ENCODE results near the gene CDCA7.

The CDCA7 gene

GRCh38 chr2:173388795-173389194 is 34.1 kb downstream of the CDCA7 start:
- no peak for DNase-seq (ENCODE audit: low read depth, low spot score)
- ChIA-PET CTCF (interaction anchor here (1.6 to 3.6 kb wide), 2 partner anchors 9 to 14 kb away, joined by 4 to 22 read pairs; no protein-coding TSS in a partner anchor), POLR2A (no interaction called here)
- H3K4me3 ChIP-seq (ENCODE audit: low read depth, low read length): no peak overlapping the region
- TF ChIP-seq CTCF (IDR thresholded peaks at IDR 0.05; ENCODE audit: insufficient read depth, low read length, missing control alignments): no peak

DNA sequence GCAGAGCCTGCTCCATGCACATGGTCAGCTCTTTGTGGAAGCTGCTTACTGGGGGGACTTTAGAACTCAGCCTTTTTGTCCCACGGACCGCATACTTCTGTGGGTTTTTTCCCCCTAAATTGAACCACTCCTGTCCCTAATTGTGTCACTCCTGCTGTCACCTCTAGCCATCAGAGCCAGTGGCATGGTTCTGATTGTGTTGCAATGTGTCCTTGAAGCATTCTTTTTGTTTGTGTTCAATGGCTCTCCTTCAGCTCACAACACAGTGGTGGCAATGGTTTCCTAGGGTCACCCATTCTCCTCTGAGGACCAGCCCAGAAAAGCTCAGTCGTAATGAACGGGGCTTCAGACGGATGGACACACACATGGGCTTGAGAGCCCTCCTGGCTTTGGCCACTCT is 35.4 kb downstream of the CDCA7 start:
- ChIA-PET CTCF (interaction anchor here (0.9 to 3.6 kb wide), 2 partner anchors 13 to 363 kb away, joined by 3 to 22 read pairs; no protein-coding TSS in a partner anchor), POLR2A (interaction anchor here (0.6 kb wide), 1 partner anchor 660 kb away, joined by 3 read pairs; no protein-coding TSS in a partner anchor)
- no peak overlapping the region for H3K4me3 ChIP-seq (ENCODE audit: low read depth, low read length)
- no peak for DNase-seq (ENCODE audit: low read depth, low spot score)
- TF ChIP-seq CTCF (IDR thresholded peaks at IDR 0.05; ENCODE audit: insufficient read depth, low read length, missing control alignments): no peak

GRCh38 chr2:173392731-173393130 is 38.1 kb downstream of the CDCA7 start:
- no peak for DNase-seq (ENCODE audit: low read depth, low spot score)
- ChIA-PET POLR2A (no interaction called here), CTCF (interaction anchor here (0.9 to 3.6 kb wide), 2 partner anchors 10 kb away, joined by 5 to 22 read pairs; no protein-coding TSS in a partner anchor)
- H3K4me3 ChIP-seq (ENCODE audit: low read depth, low read length): no peak overlapping the region
- TF ChIP-seq CTCF (IDR thresholded peaks at IDR 0.05; ENCODE audit: insufficient read depth, low read length, missing control alignments): no peak

DNA sequence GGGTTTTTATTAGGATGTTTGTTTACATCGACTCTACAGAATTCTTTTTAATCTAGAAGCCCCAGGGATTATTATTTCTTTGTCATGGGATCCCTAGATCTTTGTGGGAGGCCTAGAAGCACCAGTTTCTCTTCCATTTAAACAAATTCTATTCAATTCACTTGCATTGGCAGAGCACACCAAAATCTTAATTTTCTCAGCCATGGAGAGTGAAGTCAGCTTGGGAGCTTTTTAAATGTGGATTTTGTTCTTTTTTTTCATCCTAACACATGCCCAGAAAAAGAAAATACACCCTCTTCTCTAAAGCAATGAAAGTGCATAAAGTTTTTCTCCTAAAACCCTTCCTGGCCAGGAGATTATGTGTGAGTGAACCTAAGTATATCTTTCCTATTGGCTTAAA is 38.5 kb downstream of the CDCA7 start:
- TF ChIP-seq CTCF (IDR thresholded peaks at IDR 0.05; ENCODE audit: insufficient read depth, low read length, missing control alignments): no peak
- no peak overlapping the region for H3K4me3 ChIP-seq (ENCODE audit: low read depth, low read length)
- DNase-seq (ENCODE audit: low read depth, low spot score): no peak
- ChIA-PET CTCF (interaction anchor here (0.9 to 1.2 kb wide), 2 partner anchors 10 to 14 kb away, joined by 3 to 5 read pairs; no protein-coding TSS in a partner anchor), POLR2A (no interaction called here)

- CTCF ChIA-PET: interaction anchor here (0.9 to 1.2 kb wide), 2 partner anchors 9 to 14 kb away, joined by 3 to 5 read pairs; no protein-coding TSS in a partner anchor
- H3K4me3 ChIP-seq (ENCODE audit: low read depth, low read length): no peak overlapping the region
- POLR2A ChIA-PET: no interaction called here
- no peak for TF ChIP-seq CTCF (IDR thresholded peaks at IDR 0.05; ENCODE audit: insufficient read depth, low read length, missing control alignments)
- DNase-seq (ENCODE audit: low read depth, low spot score): no peak
Observed at GRCh38 chr2:173393636-173394035, 39.0 kb downstream of the CDCA7 start.

GRCh38 chr2:173394091-173394974 is 39.7 kb downstream of the CDCA7 start:
- DNase-seq (ENCODE audit: low read depth, low spot score): no peak
- ChIA-PET CTCF (interaction anchor here (1.0 to 1.9 kb wide), 4 partner anchors 9 to 947 kb away, joined by 3 to 6 read pairs (median 4); no protein-coding TSS in a partner anchor), POLR2A (no interaction called here)
- no peak overlapping the region for H3K4me3 ChIP-seq (ENCODE audit: low read depth, low read length)
- no peak for TF ChIP-seq CTCF (IDR thresholded peaks at IDR 0.05; ENCODE audit: insufficient read depth, low read length, missing control alignments)
